HCT116 (cell line): ENCODE data around the gene FUT6. TPM values are rescaled to one million over a fixed set of nuclear protein-coding genes. Genes with fewer than 3 reads are reported as not detected.

Experiments
- ATAC-seq: fragments of 200-7000 bp; cut with Tn5 transposase; 2 replicates; pipeline ENCODE4 v1.9.1; 2020; ENCODE audit warnings: mild to moderate bottlenecking, moderate library complexity
- BruUV-seq: library from RNA; stranded (reverse); fragments of 400-500 nt; replicated peaks from 2 replicates; lab custom pipeline; 2021; lab: Mats Ljungman, UMichigan
- CTCF ChIA-PET: fragments of 300-600 bp; sonication (Branson Sonifier 250); formaldehyde crosslinking; loops from one replicate; lab custom pipeline; 2021; ENCODE audit warnings: antibody characterized with exemption; lab: Charles Lee
- POLR2A ChIA-PET: fragments of 300-600, 350-600 bp; sonication (Branson Sonifier 250); formaldehyde crosslinking; loops from one replicate; lab custom pipeline; 2021; ENCODE audit warnings: antibody characterized with exemption; lab: Charles Lee
- RAD21 ChIA-PET, 2 experiments: fragments of 300-600 bp; sonication (Branson Sonifier 250); formaldehyde crosslinking; loops; one replicate each; lab custom pipeline; 2023; ENCODE audit warnings: low total read pairs in 2 of 2; ENCODE audit not compliant: uncharacterized antibody in 2 of 2, unreplicated experiment in 2 of 2, low non-redundant PET in 1 of 2; lab: Charles Lee
- DNase-seq: peaks from one replicate; pipeline ENCODE4 v3.0.0-alpha.2; 2010; ENCODE audit warnings: low read depth, low spot score
- H2AFZ ChIP-seq: fragments of 200-600 bp; shearing (Covaris generic), sonication (generic); 2 replicates; pipeline ENCODE4 v1.6.1; 2017; ENCODE audit warnings: low read depth, mixed run types, mixed read lengths, antibody characterized with exemption, low read length; ENCODE audit not compliant: poor library complexity, severe bottlenecking
- H3K27ac ChIP-seq: 2 replicates; pipeline ENCODE4 v1.5.1; 2012; ENCODE audit warnings: low read depth, low read length
- H3K27me3 ChIP-seq: fragments of 200-600 bp; sonication (generic); 2 replicates; pipeline ENCODE4 v1.6.1; 2016; ENCODE audit warnings: mixed run types, low read length, mixed read lengths; ENCODE audit not compliant: insufficient read depth
- H3K36me3 ChIP-seq, 2 experiments: fragments of 200-500 bp in 1 of 2; fragments of 200-600 bp in 1 of 2; sonication (Bioruptor generic) in 1 of 2; sonication (generic) in 1 of 2; 2 replicates each; pipeline versions ENCODE4 v1.5.1 to v1.6.1; 2014 to 2016; ENCODE audit warnings: low read length in 2 of 2, inconsistent platforms in 1 of 2, mixed read lengths in 1 of 2, mixed run types in 1 of 2; ENCODE audit not compliant: insufficient read depth in 2 of 2, control insufficient read depth in 1 of 2
- H3K4me1 ChIP-seq, 2 experiments: fragments of 200-600 bp in 1 of 2; sonication (generic) in 1 of 2; 2 replicates each; pipeline versions ENCODE4 v1.5.1 to v1.6.1; 2012 to 2017; ENCODE audit warnings: low read length in 2 of 2, inconsistent platforms in 1 of 2, mild to moderate bottlenecking in 1 of 2, mixed read lengths in 1 of 2, mixed run types in 1 of 2, moderate library complexity in 1 of 2; ENCODE audit not compliant: insufficient read depth in 2 of 2, control insufficient read depth in 1 of 2
- H3K4me2 ChIP-seq: fragments of 200-600 bp; sonication (generic); 2 replicates; pipeline ENCODE4 v1.6.1; 2017; ENCODE audit warnings: mixed run types, low read length, mixed read lengths
- H3K4me3 ChIP-seq, 2 experiments: fragments of 200-600 bp in 1 of 2; sonication (generic) in 1 of 2; replicated peaks in 1 of 2; 2 replicates each; pipeline ENCODE4 v1.5.1; 2011 to 2016; ENCODE audit warnings: low read length in 2 of 2, control low read depth in 1 of 2, low read depth in 1 of 2, mild to moderate bottlenecking in 1 of 2, mixed read lengths in 1 of 2, mixed run types in 1 of 2
- H3K79me2 ChIP-seq: fragments of 200-600 bp; sonication (generic); 2 replicates; pipeline ENCODE4 v1.6.1; 2017; ENCODE audit warnings: mild to moderate bottlenecking, mixed run types, low read length, moderate library complexity, mixed read lengths; ENCODE audit not compliant: insufficient read depth
- H3K9ac ChIP-seq: fragments of 200-600 bp; sonication (generic); 2 replicates; pipeline ENCODE4 v1.6.1; 2016; ENCODE audit warnings: low read length, mixed read lengths
- H3K9me2 ChIP-seq: fragments of 200-600 bp; sonication (generic), shearing (Covaris generic); 2 replicates; pipeline ENCODE4 v1.6.1; 2017; ENCODE audit warnings: mixed run types, mild to moderate bottlenecking, moderate library complexity; ENCODE audit not compliant: insufficient read depth
- H3K9me3 ChIP-seq, 2 experiments: fragments of 200-500 bp in 1 of 2; fragments of 200-600 bp in 1 of 2; sonication (Bioruptor generic) in 1 of 2; sonication (generic) in 1 of 2; 2 replicates each; pipeline ENCODE4 v1.6.1; 2014 to 2017; ENCODE audit warnings: low read length in 2 of 2, mixed read lengths in 2 of 2, inconsistent platforms in 1 of 2, low read depth in 1 of 2, mild to moderate bottlenecking in 1 of 2, mixed run types in 1 of 2, moderate library complexity in 1 of 2; ENCODE audit not compliant: control insufficient read depth in 1 of 2, insufficient read depth in 1 of 2
- H4K20me1 ChIP-seq: fragments of 200-600 bp; sonication (generic), shearing (Covaris generic); 2 replicates; pipeline ENCODE4 v1.6.1; 2017; ENCODE audit warnings: mixed run types, mild to moderate bottlenecking, moderate library complexity; ENCODE audit not compliant: insufficient read depth
- CEBPB ChIP-seq: IDR thresholded peaks from 2 replicates; pipeline ENCODE4 v1.6.1; 2012; ENCODE audit warnings: low read depth
- JUND ChIP-seq: IDR thresholded peaks from 2 replicates; pipeline ENCODE4 v1.6.1; 2012
- POLR2AphosphoS5 ChIP-seq: IDR thresholded peaks from 2 replicates; pipeline ENCODE4 v1.6.1; 2011; ENCODE audit warnings: mild to moderate bottlenecking, low read depth, low read length, moderate library complexity
- intact Hi-C: fragments of 100-400 bp; cut with micrococcal nuclease; formaldehyde crosslinking; loops from 2 replicates; pipeline ENCODE4 v1.10.0; 2022
- total RNA-seq: library from RNA; stranded (reverse); gene quantifications from one replicate; pipeline ENCODE4 v1.2.1, GENCODE V29; 2021; ENCODE audit not compliant: unreplicated experiment
- TF ChIP-seq, protein P1 (sequence below): IDR thresholded peaks from 2 replicates; pipeline ENCODE4 v1.6.1; 2011; ENCODE audit warnings: mild to moderate bottlenecking, low read length, moderate library complexity; ENCODE audit not compliant: insufficient replicate concordance; ENCODE audit errors: extremely low read depth
- TF ChIP-seq, protein P2 (sequence below): IDR thresholded peaks from 2 replicates; pipeline ENCODE4 v1.6.1; 2012

The FUT6 gene
- total RNA-seq, 1 experiment from 2014 or later, result not detected

DNA sequence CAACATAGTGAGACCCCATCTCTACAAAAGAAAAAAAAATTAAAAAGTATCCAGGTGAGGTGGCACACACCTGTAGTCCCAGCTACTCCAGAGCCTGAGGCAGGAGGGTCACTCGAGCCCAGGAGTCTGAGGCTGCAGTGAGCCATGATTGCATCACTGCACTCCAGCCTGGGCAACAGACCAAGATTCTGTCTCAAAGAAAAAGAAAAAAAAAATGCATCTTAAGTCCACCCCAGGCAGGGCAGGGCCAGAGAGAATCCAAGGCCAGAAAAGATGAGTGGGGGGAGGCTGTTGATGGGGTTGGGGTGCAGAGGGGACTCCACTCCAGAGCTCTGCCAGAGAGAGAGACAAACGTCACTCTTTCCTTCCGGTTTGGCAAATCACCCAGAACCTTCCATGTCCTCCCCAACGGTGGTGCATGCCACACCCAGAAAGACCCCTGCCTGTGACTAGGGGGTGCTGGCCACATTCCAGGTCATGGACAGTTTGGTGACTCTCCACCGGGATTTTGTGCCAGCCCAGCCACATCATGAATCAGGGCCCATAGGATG, 11.3 kb upstream of the FUT6 start:
- Histone ChIP-seq H4K20me1 (no peaks in the 10 kb centered on the region), H3K4me1 (peaks cover 14 to 17% of the 10 kb centered on the region in 2 experiments), H3K9me2 (no peaks in the 10 kb centered on the region), H3K4me2 (peak overlapping the region; percentile 55), H3K9ac (no peak overlapping the region), H3K36me3 (no peaks in the 10 kb centered on the region), H3K27me3 (no peaks in the 10 kb centered on the region), H2AFZ (peak overlapping the region; percentile 71), H3K79me2 (no peaks in the 10 kb centered on the region), H3K27ac (no peak overlapping the region; the same call in 1 of the 2 replicates), H3K4me3 (peak overlapping the region; percentile 11 to 18; a peak in 3 of 4 replicates), H3K9me3 (no peaks in the 10 kb centered on the region)
- POLR2A ChIA-PET, result interaction anchor here (0.7 to 1.7 kb wide), 5 partner anchors 10 to 1039 kb away, joined by 3 to 8 read pairs (median 5); partner anchors contain the start of gene DUS3L
- TF ChIP-seq POLR2AphosphoS5 (peak; percentile 33; the same call in 1 of the 2 replicates), CEBPB (peak; percentile 93), JUND (0 out of 2 replicates have a peak, but pooled peaks have one; percentile 6)
- TF ChIP-seq, protein P1, sequence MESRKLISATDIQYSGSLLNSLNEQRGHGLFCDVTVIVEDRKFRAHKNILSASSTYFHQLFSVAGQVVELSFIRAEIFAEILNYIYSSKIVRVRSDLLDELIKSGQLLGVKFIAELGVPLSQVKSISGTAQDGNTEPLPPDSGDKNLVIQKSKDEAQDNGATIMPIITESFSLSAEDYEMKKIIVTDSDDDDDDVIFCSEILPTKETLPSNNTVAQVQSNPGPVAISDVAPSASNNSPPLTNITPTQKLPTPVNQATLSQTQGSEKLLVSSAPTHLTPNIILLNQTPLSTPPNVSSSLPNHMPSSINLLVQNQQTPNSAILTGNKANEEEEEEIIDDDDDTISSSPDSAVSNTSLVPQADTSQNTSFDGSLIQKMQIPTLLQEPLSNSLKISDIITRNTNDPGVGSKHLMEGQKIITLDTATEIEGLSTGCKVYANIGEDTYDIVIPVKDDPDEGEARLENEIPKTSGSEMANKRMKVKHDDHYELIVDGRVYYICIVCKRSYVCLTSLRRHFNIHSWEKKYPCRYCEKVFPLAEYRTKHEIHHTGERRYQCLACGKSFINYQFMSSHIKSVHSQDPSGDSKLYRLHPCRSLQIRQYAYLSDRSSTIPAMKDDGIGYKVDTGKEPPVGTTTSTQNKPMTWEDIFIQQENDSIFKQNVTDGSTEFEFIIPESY, result no peak
- TF ChIP-seq, protein P2, sequence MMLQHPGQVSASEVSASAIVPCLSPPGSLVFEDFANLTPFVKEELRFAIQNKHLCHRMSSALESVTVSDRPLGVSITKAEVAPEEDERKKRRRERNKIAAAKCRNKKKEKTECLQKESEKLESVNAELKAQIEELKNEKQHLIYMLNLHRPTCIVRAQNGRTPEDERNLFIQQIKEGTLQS, result no peak
- DNase-seq (no peak), ATAC-seq (peak; percentile 40)
- intact Hi-C loops, result no loop called here
- RAD21 ChIA-PET, result no interaction called here
- CTCF ChIA-PET, result interaction anchor here (0.7 kb wide), 1 partner anchor 130 kb away, joined by 3 read pairs; no protein-coding TSS in a partner anchor
- no TSS peak for BruUV-seq
